ENCODE data around the gene DDAH2. TPM values are rescaled to one million over a fixed set of nuclear protein-coding genes. Genes with fewer than 3 reads are reported as not detected.

DDAH2 gene
- total and polyA plus RNA-seq, 2 experiments from 2014 or later = 76.6 to 77.7 TPM

DNA sequence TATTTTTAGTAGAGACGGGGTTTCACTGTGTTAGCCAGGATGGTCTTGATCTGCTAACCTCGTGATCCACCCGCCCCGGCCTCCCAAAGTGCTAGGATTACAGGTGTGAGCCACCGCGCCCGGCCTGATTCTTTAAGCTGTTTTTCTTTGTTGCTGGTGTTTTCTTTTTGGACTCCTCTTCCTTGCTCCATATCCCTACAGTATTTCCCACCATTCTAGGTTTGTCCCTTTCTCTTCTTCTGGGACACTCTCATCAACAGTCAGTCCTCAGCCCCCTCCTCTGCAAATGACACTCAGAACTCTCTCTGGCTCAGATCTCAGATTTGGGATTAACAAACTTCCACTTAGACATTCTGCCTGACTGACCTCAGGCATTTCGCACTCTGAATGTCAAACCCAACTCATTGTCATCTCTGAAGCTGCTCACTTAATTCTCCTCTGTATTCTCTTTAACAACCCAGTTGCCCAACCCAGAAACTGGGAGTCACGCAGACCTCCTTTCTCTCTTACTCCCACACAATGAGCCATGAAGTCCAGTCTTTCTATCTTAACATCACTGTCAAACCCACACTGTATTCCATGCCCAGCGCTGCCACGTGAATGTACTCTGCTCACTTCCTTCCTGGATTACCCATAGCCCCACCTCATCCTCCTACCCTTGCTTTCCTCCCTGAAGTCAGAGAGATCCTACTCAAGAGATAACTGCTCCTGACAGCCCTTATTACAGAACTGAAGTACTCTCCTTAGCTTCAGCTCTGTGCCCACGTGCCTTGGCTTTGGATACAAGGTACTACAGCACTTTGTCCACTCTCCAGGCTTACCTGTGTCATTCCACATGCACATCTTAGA, 3.4 kb downstream of the DDAH2 start:
- Histone ChIP-seq H3K79me2 (ENCODE audit: insufficient read depth) (no peaks in the 10 kb centered on the region), H3K4me3 (no peak overlapping the region), H2AFZ (no peak overlapping the region), H3K4me1 (ENCODE audit: insufficient read depth) (peaks cover 6% of the 10 kb centered on the region; the same call in 1 of the 2 replicates), H3K9ac (no peak overlapping the region), H3F3A (ENCODE audit: insufficient read depth) (peaks cover 5% of the 10 kb centered on the region), H4K20me1 (ENCODE audit: insufficient read depth) (no peaks in the 10 kb centered on the region), H3K9me2 (ENCODE audit: insufficient read depth) (no peaks in the 10 kb centered on the region), H3K27ac (no peak overlapping the region), H3K9me3 (ENCODE audit: low read depth) (no peaks in the 10 kb centered on the region), H3K27me3 (replicated peaks; ENCODE audit: insufficient read depth) (no peaks in the 10 kb centered on the region), H3K36me3 (ENCODE audit: low read depth) (peaks cover 12% of the 10 kb centered on the region; the same call in 1 of the 2 replicates), H3K4me2 (ENCODE audit: unreplicated experiment) (no peak overlapping the region)
- no peak for TF ChIP-seq EZH2 (IDR thresholded peaks at IDR 0.05; ENCODE audit: insufficient read depth, poor library complexity, severe bottlenecking)
- no peak for TF ChIP-seq EZH2phosphoT487 (IDR thresholded peaks at IDR 0.05; ENCODE audit: insufficient read depth, low read depth)
- in situ Hi-C loops (cut with MboI) = no loop called here
- WGBS, 2 experiments (ENCODE audit: low coverage in 1 of 2, low lambda C conversion rate in 2 of 2, missing lambda C conversion rate in 2 of 2) = 86 to 88% methylated on average over 12 of the region's 12 CpGs
- DNase-seq = no peak

GRCh38 chr6:31723980-31724691, 5.0 kb downstream of the DDAH2 start:
- TF ChIP-seq EZH2phosphoT487 (IDR thresholded peaks at IDR 0.05; ENCODE audit: insufficient read depth, low read depth) = no peak
- no peak for TF ChIP-seq EZH2 (IDR thresholded peaks at IDR 0.05; ENCODE audit: insufficient read depth, poor library complexity, severe bottlenecking)
- Histone ChIP-seq H3K36me3 (ENCODE audit: low read depth) (peaks cover 11% of the 10 kb centered on the region; the same call in 1 of the 2 replicates), H3K4me3 (no peak overlapping the region), H3K9ac (no peak overlapping the region), H3K4me2 (ENCODE audit: unreplicated experiment) (no peak overlapping the region), H3F3A (ENCODE audit: insufficient read depth) (no peaks in the 10 kb centered on the region), H3K79me2 (ENCODE audit: insufficient read depth) (no peaks in the 10 kb centered on the region), H3K4me1 (ENCODE audit: insufficient read depth) (no peaks in the 10 kb centered on the region), H3K9me2 (ENCODE audit: insufficient read depth) (no peaks in the 10 kb centered on the region), H4K20me1 (ENCODE audit: insufficient read depth) (no peaks in the 10 kb centered on the region), H2AFZ (no peak overlapping the region), H3K9me3 (ENCODE audit: low read depth) (no peaks in the 10 kb centered on the region), H3K27ac (no peak overlapping the region), H3K27me3 (replicated peaks; ENCODE audit: insufficient read depth) (no peaks in the 10 kb centered on the region)
- in situ Hi-C loops (cut with MboI) = no loop called here
- DNase-seq = no peak
- 86 to 88% methylated on average over 22 to 25 of the region's 25 CpGs for WGBS, 2 experiments (ENCODE audit: low coverage in 1 of 2, low lambda C conversion rate in 2 of 2, missing lambda C conversion rate in 2 of 2)

DNA sequence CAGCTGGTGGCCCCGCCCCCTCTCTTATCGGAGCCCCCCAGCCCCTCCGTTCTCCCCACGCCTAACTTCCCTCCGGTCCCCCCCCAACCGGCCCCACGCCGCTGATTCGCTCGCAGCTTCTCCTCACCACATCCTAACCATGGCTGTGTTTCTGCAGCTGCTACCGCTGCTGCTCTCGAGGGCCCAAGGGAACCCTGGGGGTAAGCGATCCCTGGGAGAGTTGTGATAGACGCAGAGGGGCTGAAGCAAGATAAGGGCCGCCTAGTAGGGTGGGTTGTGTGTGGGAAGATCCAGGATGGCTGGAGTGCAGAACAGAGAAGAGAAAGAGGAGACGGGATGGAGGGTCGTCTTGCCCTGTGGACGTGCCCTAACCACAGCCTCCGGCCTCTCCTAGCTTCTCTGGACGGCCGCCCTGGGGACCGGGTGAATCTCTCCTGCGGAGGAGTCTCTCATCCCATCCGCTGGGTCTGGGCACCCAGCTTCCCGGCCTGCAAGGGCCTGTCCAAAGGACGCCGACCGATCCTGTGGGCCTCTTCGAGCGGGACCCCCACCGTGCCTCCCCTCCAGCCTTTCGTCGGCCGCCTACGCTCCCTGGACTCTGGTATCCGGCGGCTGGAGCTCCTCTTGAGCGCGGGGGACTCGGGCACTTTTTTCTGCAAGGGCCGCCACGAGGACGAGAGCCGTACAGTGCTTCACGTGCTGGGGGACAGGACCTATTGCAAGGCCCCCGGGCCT, 5.7 kb downstream of the DDAH2 start, which contains the start of gene MPIG6B:
Gene MPIG6B, plus strand, starts transcription at position 129 of the 735 bp plus-strand sequence. Its CDS starts 11 bp downstream, at position 140.
- Histone ChIP-seq H3K36me3 (ENCODE audit: low read depth) (peaks cover 11% of the 10 kb centered on the region; the same call in 1 of the 2 replicates), H3K4me3 (no peak within 1 kb of the TSS), H3K4me2 (ENCODE audit: unreplicated experiment) (no peak within 1 kb of the TSS), H3K9ac (no peak within 1 kb of the TSS), H3K9me3 (ENCODE audit: low read depth) (no peaks in the 10 kb centered on the region), H3K27ac (no peak within 1 kb of the TSS), H2AFZ (no peak within 1 kb of the TSS), H3F3A (ENCODE audit: insufficient read depth) (no peaks in the 10 kb centered on the region), H3K9me2 (ENCODE audit: insufficient read depth) (no peaks in the 10 kb centered on the region), H4K20me1 (ENCODE audit: insufficient read depth) (no peaks in the 10 kb centered on the region), H3K27me3 (replicated peaks; ENCODE audit: insufficient read depth) (no peaks in the 10 kb centered on the region), H3K79me2 (ENCODE audit: insufficient read depth) (no peaks in the 10 kb centered on the region), H3K4me1 (ENCODE audit: insufficient read depth) (no peaks in the 10 kb centered on the region)
- no peak for DNase-seq
- 76 to 77% methylated on average over 36 to 46 of the region's 46 CpGs for WGBS, 2 experiments (ENCODE audit: low coverage in 1 of 2, low lambda C conversion rate in 2 of 2, missing lambda C conversion rate in 2 of 2)
- in situ Hi-C loops (cut with MboI) = no loop called here
- TF ChIP-seq EZH2phosphoT487 (IDR thresholded peaks at IDR 0.05; ENCODE audit: insufficient read depth, low read depth) = no peak
- TF ChIP-seq EZH2 (IDR thresholded peaks at IDR 0.05; ENCODE audit: insufficient read depth, poor library complexity, severe bottlenecking) = no peak

- no peak overlapping the region for H2AFZ ChIP-seq
- H3K27me3 ChIP-seq (replicated peaks; ENCODE audit: insufficient read depth) = no peaks in the 10 kb centered on the region
- in situ Hi-C loops (cut with MboI) = no loop called here
- H3K9me2 ChIP-seq (ENCODE audit: insufficient read depth) = no peaks in the 10 kb centered on the region
- no peaks in the 10 kb centered on the region for H3K4me1 ChIP-seq (ENCODE audit: insufficient read depth)
- H3K4me2 ChIP-seq (ENCODE audit: unreplicated experiment) = no peak overlapping the region
- no peaks in the 10 kb centered on the region for H3K79me2 ChIP-seq (ENCODE audit: insufficient read depth)
- no peak for DNase-seq
- H3F3A ChIP-seq (ENCODE audit: insufficient read depth) = no peaks in the 10 kb centered on the region
- no peak overlapping the region for H3K27ac ChIP-seq
- H3K9ac ChIP-seq = no peak overlapping the region
- H3K9me3 ChIP-seq (ENCODE audit: low read depth) = no peaks in the 10 kb centered on the region
- TF ChIP-seq EZH2phosphoT487 (IDR thresholded peaks at IDR 0.05; ENCODE audit: insufficient read depth, low read depth) = no peak
- no peak for TF ChIP-seq EZH2 (IDR thresholded peaks at IDR 0.05; ENCODE audit: insufficient read depth, poor library complexity, severe bottlenecking)
- no peak overlapping the region for H3K4me3 ChIP-seq
- H4K20me1 ChIP-seq (ENCODE audit: insufficient read depth) = no peaks in the 10 kb centered on the region
- WGBS, 2 experiments (ENCODE audit: low coverage in 1 of 2, low lambda C conversion rate in 2 of 2, missing lambda C conversion rate in 2 of 2) = 66% methylated on average over 3 of the region's 3 CpGs
- H3K36me3 ChIP-seq (ENCODE audit: low read depth) = peaks cover 9% of the 10 kb centered on the region; the same call in 1 of the 2 replicates
Observed at GRCh38 chr6:31722173-31722572, 6.9 kb downstream of the DDAH2 start.
